A549 (cell line): Measurements from ENCODE around the gene COBLL1. TPM values are rescaled to one million over a fixed set of nuclear protein-coding genes. Genes with fewer than 3 reads are reported as not detected.

Source experiments
- ATAC-seq, 2 experiments: fragments of 200-7000 bp in 1 of 2; fragments of >200 bp in 1 of 2; cut with Nextera tagmentation in 1 of 2; cut with Tn5 transposase in 1 of 2; 3 replicates each; pipeline versions ENCODE4 v1.8.0 to v1.9.1; 2018 to 2020; ENCODE audit warnings: mild to moderate bottlenecking in 1 of 2, moderate library complexity in 1 of 2
- CTCF ChIA-PET: fragments of 300-600 bp; sonication (Branson Sonifier 250); formaldehyde crosslinking; extraction: SDS; loops from one replicate; lab custom pipeline; 2021; ENCODE audit warnings: antibody characterized with exemption, inconsistent platforms; lab: Yijun Ruan, JAX
- POLR2A ChIA-PET: fragments of 350-600 bp; formaldehyde crosslinking; extraction: SDS; loops from one replicate; lab custom pipeline; 2021; ENCODE audit warnings: antibody characterized with exemption, inconsistent platforms; lab: Yijun Ruan, JAX
- DNase-seq, 2 experiments: peaks; one replicate each; pipeline versions ENCODE4 v3.0.0 to v3.0.0-alpha.2; 2011 to 2016; ENCODE audit warnings: low read depth in 1 of 2, low spot score in 1 of 2
- FAIRE-seq: peaks from 2 replicates; lab custom pipeline; 2011; peaks lifted over from hg19 to GRCh38; lab: Jason Lieb, UNC
- H3K27ac ChIP-seq, 2 experiments: fragments of >200 bp; sonication (Bioruptor Twin); formaldehyde crosslinking; 3 replicates each; pipeline ENCODE4 v1.5.1; 2016 to 2017
- H3K4me1 ChIP-seq: fragments of >200 bp; sonication (Bioruptor Twin); formaldehyde crosslinking; 3 replicates; pipeline ENCODE4 v1.6.1; 2016
- H3K4me2 ChIP-seq: fragments of >200 bp; sonication (Bioruptor Twin); formaldehyde crosslinking; 3 replicates; pipeline ENCODE4 v1.6.1; 2016
- H3K4me3 ChIP-seq: fragments of >200 bp; sonication (Bioruptor Twin); formaldehyde crosslinking; 3 replicates; pipeline ENCODE4 v1.5.1; 2016
- H3K9me3 ChIP-seq: fragments of >200 bp; sonication (Bioruptor Twin); formaldehyde crosslinking; 3 replicates; pipeline ENCODE4 v1.6.1; 2016
- BCL3 ChIP-seq: fragments of >200 bp; sonication (Bioruptor Twin); formaldehyde crosslinking; IDR thresholded peaks from 3 replicates; pipeline ENCODE4 v1.6.1; 2016
- CEBPB ChIP-seq, 2 experiments: fragments of >200 bp in 1 of 2; sonication (Bioruptor Twin) in 1 of 2; formaldehyde crosslinking in 1 of 2; IDR thresholded peaks; 2 replicates each; pipeline ENCODE4 v1.6.1; 2012 to 2016
- CTCF ChIP-seq: fragments of >200 bp; sonication (Bioruptor Twin); formaldehyde crosslinking; IDR thresholded peaks from 3 replicates; pipeline ENCODE4 v1.5.1; 2016
- ESRRA ChIP-seq: fragments of 150-350 bp; IDR thresholded peaks from 2 replicates; pipeline ENCODE4 v1.6.1; 2014; ENCODE audit warnings: mild to moderate bottlenecking, low read length, borderline replicate concordance
- HDAC2 ChIP-seq: fragments of 200-600 bp; sonication (generic); IDR thresholded peaks from 2 replicates; pipeline ENCODE4 v1.6.1; 2016
- HMGXB4 ChIP-seq: fragments of 250-450 bp; sonication (Bioruptor Pico); IDR thresholded peaks from 2 replicates; pipeline ENCODE4 v1.5.0; 2021; ENCODE audit warnings: mild to moderate bottlenecking, moderate library complexity, borderline replicate concordance
- HOXA7 ChIP-seq: fragments of 250-450 bp; sonication (Bioruptor Pico); IDR thresholded peaks from 2 replicates; pipeline ENCODE4 v1.5.0; 2020; ENCODE audit warnings: mild to moderate bottlenecking, moderate library complexity
- JUN ChIP-seq, 2 experiments: fragments of >200 bp; sonication (Bioruptor Twin); formaldehyde crosslinking; IDR thresholded peaks; 2 replicates in 1 of 2; 3 replicates in 1 of 2; pipeline ENCODE4 v1.6.1; 2016 to 2017
- JUNB ChIP-seq: fragments of >200 bp; sonication (Bioruptor Twin); formaldehyde crosslinking; IDR thresholded peaks from 2 replicates; pipeline ENCODE4 v1.6.1; 2016
- KDM1A ChIP-seq: fragments of 200-600 bp; sonication (generic); IDR thresholded peaks from 2 replicates; pipeline ENCODE4 v1.6.1; 2016; ENCODE audit warnings: low read depth, mild to moderate bottlenecking
- NFE2L2 ChIP-seq: fragments of 150-350 bp; conservative IDR thresholded peaks from 2 replicates; pipeline ENCODE4 v1.6.1; 2014; ENCODE audit warnings: low read length
- POLR2AphosphoS2 ChIP-seq: conservative IDR thresholded peaks from 2 replicates; pipeline ENCODE4 v1.6.1; 2012; ENCODE audit warnings: low read length, improper control_type of control experiment, inconsistent platforms
- SREBF2 ChIP-seq: fragments of 450-650 bp; IDR thresholded peaks from 2 replicates; pipeline ENCODE4 v1.6.1; 2014; ENCODE audit warnings: mild to moderate bottlenecking, moderate library complexity
- ZC3H11A ChIP-seq: fragments of 450-650 bp; IDR thresholded peaks from 2 replicates; pipeline ENCODE4 v1.6.1; 2014; ENCODE audit warnings: antibody characterized with exemption, mild to moderate bottlenecking
- ZNF302 ChIP-seq: fragments of 250-450 bp; sonication (Bioruptor Pico); IDR thresholded peaks from 2 replicates; pipeline ENCODE4 v1.9.0; 2021; ENCODE audit warnings: inconsistent platforms, mild to moderate bottlenecking, moderate library complexity
- WGBS: methylation state at CpG from one replicate; pipeline ENCODE4 v1.1.6; 2017; ENCODE audit errors: missing lambda C conversion rate; 5-methylcytosine and 5-hydroxymethylcytosine counted together
- polyA plus RNA-seq, 4 experiments: library from polyadenylated mRNA; depleted of rRNA in 3 of 4; stranded (reverse); fragments of >200 nt; fragmentation: RNase III in 1 of 4; extraction: RNeasy Plus Mini Kit Qiagen cat#74134 plus additional on column Dnase treatment in 1 of 4; gene quantifications; 2 replicates in 3 of 4; 3 replicates in 1 of 4; pipeline ENCODE4 v1.2.3, GENCODE V29; 2011 to 2017
- TF ChIP-seq, protein P1 (sequence below): fragments of 250-450 bp; sonication (Bioruptor Pico); IDR thresholded peaks from 2 replicates; pipeline ENCODE4 v1.5.0; 2020; ENCODE audit warnings: low read depth, mild to moderate bottlenecking, moderate library complexity
- TF ChIP-seq, protein P2 (sequence below): fragments of 200-600 bp; sonication (generic); IDR thresholded peaks from 2 replicates; pipeline ENCODE4 v1.6.1; 2016; ENCODE audit warnings: antibody characterized with exemption, mild to moderate bottlenecking, moderate library complexity
- TF ChIP-seq, protein P3 (sequence below): fragments of 450-650 bp; IDR thresholded peaks from 2 replicates; pipeline ENCODE4 v1.6.1; 2014; ENCODE audit warnings: antibody characterized with exemption

The COBLL1 gene
- polyA plus RNA-seq, 2 of the 4 experiments (the other 2 are of a cell fraction), result 2.6 to 5.3 TPM

DNA sequence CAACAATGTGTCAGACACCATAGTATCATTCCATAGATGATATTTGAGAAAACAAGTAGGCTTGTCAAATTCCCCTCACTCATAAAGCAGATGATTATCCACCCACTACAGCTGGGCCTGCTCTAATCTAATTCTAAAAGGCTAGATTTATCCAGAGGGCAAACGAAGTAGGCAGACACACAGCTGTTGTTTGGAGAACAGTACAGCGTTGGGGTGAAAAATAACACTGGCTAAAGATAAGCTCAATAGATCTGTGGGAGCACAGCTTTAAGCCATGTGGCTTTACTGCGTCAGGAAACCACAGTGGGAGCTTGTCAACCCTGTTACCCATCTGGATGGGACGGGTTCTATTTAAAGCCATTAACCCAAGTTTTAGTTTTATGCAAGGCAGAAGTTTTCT lies 48.9 kb upstream of the COBLL1 start:
- Histone ChIP-seq H3K9me3 (no peaks in the 10 kb centered on the region), H3K27ac (no peak overlapping the region), H3K4me3 (no peak overlapping the region), H3K4me1 (no peaks in the 10 kb centered on the region), H3K4me2 (no peak overlapping the region)
- ATAC-seq, result no peak
- WGBS, result 42% methylated on average over 4 of the region's 4 CpGs
- ChIA-PET CTCF (interaction anchor here (0.6 to 3.6 kb wide), 4 partner anchors 13 to 501 kb away, joined by 3 to 15 read pairs (median 3); partner anchors contain the start of gene COBLL1), POLR2A (no interaction called here)
- TF ChIP-seq, protein P1, sequence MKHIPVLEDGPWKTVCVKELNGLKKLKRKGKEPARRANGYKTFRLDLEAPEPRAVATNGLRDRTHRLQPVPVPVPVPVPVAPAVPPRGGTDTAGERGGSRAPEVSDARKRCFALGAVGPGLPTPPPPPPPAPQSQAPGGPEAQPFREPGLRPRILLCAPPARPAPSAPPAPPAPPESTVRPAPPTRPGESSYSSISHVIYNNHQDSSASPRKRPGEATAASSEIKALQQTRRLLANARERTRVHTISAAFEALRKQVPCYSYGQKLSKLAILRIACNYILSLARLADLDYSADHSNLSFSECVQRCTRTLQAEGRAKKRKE (CRISPR knock-in tag), result no peak
- no peak for FAIRE-seq
- DNase-seq, result no peak

- POLR2A ChIA-PET, result no interaction called here
- H3K9me3 ChIP-seq, result no peaks in the 10 kb centered on the region
- no peak overlapping the region for H3K4me3 ChIP-seq
- H3K4me2 ChIP-seq, result no peak overlapping the region
- DNase-seq (no peak), FAIRE-seq (no peak), ATAC-seq (no peak)
- TF ChIP-seq, protein P2, sequence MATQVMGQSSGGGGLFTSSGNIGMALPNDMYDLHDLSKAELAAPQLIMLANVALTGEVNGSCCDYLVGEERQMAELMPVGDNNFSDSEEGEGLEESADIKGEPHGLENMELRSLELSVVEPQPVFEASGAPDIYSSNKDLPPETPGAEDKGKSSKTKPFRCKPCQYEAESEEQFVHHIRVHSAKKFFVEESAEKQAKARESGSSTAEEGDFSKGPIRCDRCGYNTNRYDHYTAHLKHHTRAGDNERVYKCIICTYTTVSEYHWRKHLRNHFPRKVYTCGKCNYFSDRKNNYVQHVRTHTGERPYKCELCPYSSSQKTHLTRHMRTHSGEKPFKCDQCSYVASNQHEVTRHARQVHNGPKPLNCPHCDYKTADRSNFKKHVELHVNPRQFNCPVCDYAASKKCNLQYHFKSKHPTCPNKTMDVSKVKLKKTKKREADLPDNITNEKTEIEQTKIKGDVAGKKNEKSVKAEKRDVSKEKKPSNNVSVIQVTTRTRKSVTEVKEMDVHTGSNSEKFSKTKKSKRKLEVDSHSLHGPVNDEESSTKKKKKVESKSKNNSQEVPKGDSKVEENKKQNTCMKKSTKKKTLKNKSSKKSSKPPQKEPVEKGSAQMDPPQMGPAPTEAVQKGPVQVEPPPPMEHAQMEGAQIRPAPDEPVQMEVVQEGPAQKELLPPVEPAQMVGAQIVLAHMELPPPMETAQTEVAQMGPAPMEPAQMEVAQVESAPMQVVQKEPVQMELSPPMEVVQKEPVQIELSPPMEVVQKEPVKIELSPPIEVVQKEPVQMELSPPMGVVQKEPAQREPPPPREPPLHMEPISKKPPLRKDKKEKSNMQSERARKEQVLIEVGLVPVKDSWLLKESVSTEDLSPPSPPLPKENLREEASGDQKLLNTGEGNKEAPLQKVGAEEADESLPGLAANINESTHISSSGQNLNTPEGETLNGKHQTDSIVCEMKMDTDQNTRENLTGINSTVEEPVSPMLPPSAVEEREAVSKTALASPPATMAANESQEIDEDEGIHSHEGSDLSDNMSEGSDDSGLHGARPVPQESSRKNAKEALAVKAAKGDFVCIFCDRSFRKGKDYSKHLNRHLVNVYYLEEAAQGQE, result no peak
- TF ChIP-seq NFE2L2, result no peak
- TF ChIP-seq ZC3H11A, result no peak
- no peak for TF ChIP-seq HMGXB4 (CRISPR knock-in tag)
- no peak for TF ChIP-seq JUN (IDR thresholded peaks at IDR 0.05)
- no peak for TF ChIP-seq KDM1A
- no peak for TF ChIP-seq ESRRA
- no peak for TF ChIP-seq JUNB
- TF ChIP-seq HDAC2, result no peak
- no peak for TF ChIP-seq CEBPB (IDR thresholded peaks at IDR 0.05)
- TF ChIP-seq ZNF302 (CRISPR knock-in tag), result no peak
- TF ChIP-seq SREBF2, result no peak
- TF ChIP-seq, protein P3, sequence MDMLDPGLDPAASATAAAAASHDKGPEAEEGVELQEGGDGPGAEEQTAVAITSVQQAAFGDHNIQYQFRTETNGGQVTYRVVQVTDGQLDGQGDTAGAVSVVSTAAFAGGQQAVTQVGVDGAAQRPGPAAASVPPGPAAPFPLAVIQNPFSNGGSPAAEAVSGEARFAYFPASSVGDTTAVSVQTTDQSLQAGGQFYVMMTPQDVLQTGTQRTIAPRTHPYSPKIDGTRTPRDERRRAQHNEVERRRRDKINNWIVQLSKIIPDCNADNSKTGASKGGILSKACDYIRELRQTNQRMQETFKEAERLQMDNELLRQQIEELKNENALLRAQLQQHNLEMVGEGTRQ, result no peak
- TF ChIP-seq, protein P1 (CRISPR knock-in tag), result no peak
- TF ChIP-seq CTCF, result no peak
- TF ChIP-seq POLR2AphosphoS2, result no peak
- no peak for TF ChIP-seq BCL3
- TF ChIP-seq HOXA7, result no peak
- H3K4me1 ChIP-seq, result no peaks in the 10 kb centered on the region
- no peak overlapping the region for H3K27ac ChIP-seq
- CTCF ChIA-PET, result interaction anchor here (1.0 kb wide), 1 partner anchor 46 kb away, joined by 3 read pairs; the partner anchor contains the start of gene COBLL1
- 68% methylated on average over 3 of the region's 3 CpGs for WGBS
Observed at GRCh38 chr2:164888592-164888991, 47.0 kb upstream of the COBLL1 start.
